ENCODE measurements around the gene CCDC194. TPM values are rescaled to one million over a fixed set of nuclear protein-coding genes. Genes with fewer than 3 reads are reported as not detected.

The CCDC194 gene
- polyA plus RNA-seq, 1 donor from 2014 or later = not detected

DNA sequence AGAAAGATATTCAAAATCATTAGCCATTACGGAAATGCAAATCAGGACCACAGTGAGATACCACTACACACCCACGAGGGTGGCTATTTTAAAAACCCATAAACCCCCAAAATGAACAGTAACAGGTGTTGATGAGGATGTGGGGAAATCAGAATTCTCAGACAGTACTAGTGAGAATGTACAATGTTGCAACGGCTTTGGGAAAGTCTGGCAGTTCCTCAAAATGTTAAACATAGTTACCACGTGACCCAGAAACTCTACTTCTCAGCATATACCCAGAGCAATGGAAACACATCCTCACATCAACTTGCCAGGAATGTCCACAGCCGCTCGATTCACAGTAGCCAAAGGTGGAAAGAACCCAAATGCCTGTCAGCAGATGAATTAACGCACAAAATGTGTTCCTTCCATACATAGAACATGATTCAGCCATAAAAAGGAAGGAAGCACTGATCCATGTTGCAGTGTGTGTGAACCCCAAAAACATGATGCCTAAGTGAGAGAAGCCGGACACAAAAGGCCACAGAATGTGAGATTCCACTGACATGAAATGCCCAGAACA is 23.9 kb downstream of the CCDC194 start:
- Histone ChIP-seq H3K9me2 (ENCODE audit: insufficient read depth, low read length) (no peaks in the 10 kb centered on the region), H3K79me2 (replicated peaks; ENCODE audit: insufficient read depth, low read length) (no peaks in the 10 kb centered on the region), H3K9me3 (ENCODE audit: low read length) (no peaks in the 10 kb centered on the region), H3F3A (ENCODE audit: insufficient read depth, low read length, poor library complexity, severe bottlenecking) (no peaks in the 10 kb centered on the region), H3K9ac (ENCODE audit: low read length) (no peak overlapping the region), H3K4me2 (ENCODE audit: low read length) (no peak overlapping the region), H3K36me3 (ENCODE audit: insufficient read depth, low read length) (no peaks in the 10 kb centered on the region), H3K27ac (ENCODE audit: low read length) (no peak overlapping the region), H4K20me1 (ENCODE audit: insufficient read depth) (no peaks in the 10 kb centered on the region), H3K4me3 (ENCODE audit: low read length) (no peak overlapping the region), H2AFZ (ENCODE audit: low read depth, low read length) (no peak overlapping the region), H3K27me3 (ENCODE audit: insufficient read depth, low read depth, low read length) (no peaks in the 10 kb centered on the region)
- TF ChIP-seq EZH2 (IDR thresholded peaks at IDR 0.05; ENCODE audit: borderline replicate concordance, insufficient read depth, low read length, poor library complexity, severe bottlenecking) (no peak), SMC3 (conservative IDR thresholded peaks at IDR 0.05; ENCODE audit: poor library complexity) (no peak), EP300 (conservative IDR thresholded peaks at IDR 0.05; ENCODE audit: poor library complexity, severe bottlenecking) (no peak), RAD21 (conservative IDR thresholded peaks at IDR 0.05) (no peak), TAF1 (IDR thresholded peaks at IDR 0.05; ENCODE audit: low read depth) (no peak), POLR2AphosphoS5 (IDR thresholded peaks at IDR 0.05) (no peak), MXI1 (conservative IDR thresholded peaks at IDR 0.05; ENCODE audit: poor library complexity, severe bottlenecking) (no peak)
- TF ChIP-seq, protein P1, sequence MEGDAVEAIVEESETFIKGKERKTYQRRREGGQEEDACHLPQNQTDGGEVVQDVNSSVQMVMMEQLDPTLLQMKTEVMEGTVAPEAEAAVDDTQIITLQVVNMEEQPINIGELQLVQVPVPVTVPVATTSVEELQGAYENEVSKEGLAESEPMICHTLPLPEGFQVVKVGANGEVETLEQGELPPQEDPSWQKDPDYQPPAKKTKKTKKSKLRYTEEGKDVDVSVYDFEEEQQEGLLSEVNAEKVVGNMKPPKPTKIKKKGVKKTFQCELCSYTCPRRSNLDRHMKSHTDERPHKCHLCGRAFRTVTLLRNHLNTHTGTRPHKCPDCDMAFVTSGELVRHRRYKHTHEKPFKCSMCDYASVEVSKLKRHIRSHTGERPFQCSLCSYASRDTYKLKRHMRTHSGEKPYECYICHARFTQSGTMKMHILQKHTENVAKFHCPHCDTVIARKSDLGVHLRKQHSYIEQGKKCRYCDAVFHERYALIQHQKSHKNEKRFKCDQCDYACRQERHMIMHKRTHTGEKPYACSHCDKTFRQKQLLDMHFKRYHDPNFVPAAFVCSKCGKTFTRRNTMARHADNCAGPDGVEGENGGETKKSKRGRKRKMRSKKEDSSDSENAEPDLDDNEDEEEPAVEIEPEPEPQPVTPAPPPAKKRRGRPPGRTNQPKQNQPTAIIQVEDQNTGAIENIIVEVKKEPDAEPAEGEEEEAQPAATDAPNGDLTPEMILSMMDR (IDR thresholded peaks at IDR 0.05; ENCODE audit: poor library complexity, severe bottlenecking) = no peak
- TF ChIP-seq, protein P2, sequence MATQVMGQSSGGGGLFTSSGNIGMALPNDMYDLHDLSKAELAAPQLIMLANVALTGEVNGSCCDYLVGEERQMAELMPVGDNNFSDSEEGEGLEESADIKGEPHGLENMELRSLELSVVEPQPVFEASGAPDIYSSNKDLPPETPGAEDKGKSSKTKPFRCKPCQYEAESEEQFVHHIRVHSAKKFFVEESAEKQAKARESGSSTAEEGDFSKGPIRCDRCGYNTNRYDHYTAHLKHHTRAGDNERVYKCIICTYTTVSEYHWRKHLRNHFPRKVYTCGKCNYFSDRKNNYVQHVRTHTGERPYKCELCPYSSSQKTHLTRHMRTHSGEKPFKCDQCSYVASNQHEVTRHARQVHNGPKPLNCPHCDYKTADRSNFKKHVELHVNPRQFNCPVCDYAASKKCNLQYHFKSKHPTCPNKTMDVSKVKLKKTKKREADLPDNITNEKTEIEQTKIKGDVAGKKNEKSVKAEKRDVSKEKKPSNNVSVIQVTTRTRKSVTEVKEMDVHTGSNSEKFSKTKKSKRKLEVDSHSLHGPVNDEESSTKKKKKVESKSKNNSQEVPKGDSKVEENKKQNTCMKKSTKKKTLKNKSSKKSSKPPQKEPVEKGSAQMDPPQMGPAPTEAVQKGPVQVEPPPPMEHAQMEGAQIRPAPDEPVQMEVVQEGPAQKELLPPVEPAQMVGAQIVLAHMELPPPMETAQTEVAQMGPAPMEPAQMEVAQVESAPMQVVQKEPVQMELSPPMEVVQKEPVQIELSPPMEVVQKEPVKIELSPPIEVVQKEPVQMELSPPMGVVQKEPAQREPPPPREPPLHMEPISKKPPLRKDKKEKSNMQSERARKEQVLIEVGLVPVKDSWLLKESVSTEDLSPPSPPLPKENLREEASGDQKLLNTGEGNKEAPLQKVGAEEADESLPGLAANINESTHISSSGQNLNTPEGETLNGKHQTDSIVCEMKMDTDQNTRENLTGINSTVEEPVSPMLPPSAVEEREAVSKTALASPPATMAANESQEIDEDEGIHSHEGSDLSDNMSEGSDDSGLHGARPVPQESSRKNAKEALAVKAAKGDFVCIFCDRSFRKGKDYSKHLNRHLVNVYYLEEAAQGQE (IDR thresholded peaks at IDR 0.05; ENCODE audit: borderline replicate concordance) = no peak

DNA sequence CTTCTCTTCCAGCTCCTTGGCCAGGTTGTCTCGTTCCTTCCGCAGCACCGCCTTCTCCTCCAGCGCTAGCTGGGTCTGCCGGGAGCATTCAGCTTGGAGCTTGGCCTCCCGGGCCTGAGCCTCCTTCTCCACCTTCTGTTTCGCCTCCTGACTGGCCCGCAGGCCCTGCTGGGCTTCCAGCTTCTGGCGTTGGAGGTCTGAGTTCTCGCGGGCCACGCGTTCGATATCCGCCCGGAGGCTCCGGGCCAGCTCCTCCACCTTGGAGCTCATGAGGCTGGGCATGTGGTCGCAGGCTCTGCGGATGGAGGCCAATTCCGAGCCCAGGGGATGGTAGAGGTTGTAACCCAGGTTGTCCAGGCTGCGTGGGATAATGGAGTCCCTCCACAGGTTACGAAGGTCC is 28.6 kb downstream of the CCDC194 start:
- H3K9me2 ChIP-seq (ENCODE audit: insufficient read depth, low read length) = no peaks in the 10 kb centered on the region
- H3K4me2 ChIP-seq (ENCODE audit: low read length) = no peak overlapping the region
- H3K27me3 ChIP-seq (ENCODE audit: insufficient read depth, low read depth, low read length) = no peaks in the 10 kb centered on the region
- H2AFZ ChIP-seq (ENCODE audit: low read depth, low read length) = no peak overlapping the region
- no peaks in the 10 kb centered on the region for H3K36me3 ChIP-seq (ENCODE audit: insufficient read depth, low read length)
- no peak overlapping the region for H3K27ac ChIP-seq (ENCODE audit: low read length)
- H4K20me1 ChIP-seq (ENCODE audit: insufficient read depth) = no peaks in the 10 kb centered on the region
- H3F3A ChIP-seq (ENCODE audit: insufficient read depth, low read length, poor library complexity, severe bottlenecking) = no peaks in the 10 kb centered on the region
- H3K9me3 ChIP-seq (ENCODE audit: low read length) = no peaks in the 10 kb centered on the region
- no peak overlapping the region for H3K4me3 ChIP-seq (ENCODE audit: low read length)
- TF ChIP-seq POLR2AphosphoS5 (IDR thresholded peaks at IDR 0.05) = no peak
- no peak for TF ChIP-seq SMC3 (conservative IDR thresholded peaks at IDR 0.05; ENCODE audit: poor library complexity)
- no peak for TF ChIP-seq MXI1 (conservative IDR thresholded peaks at IDR 0.05; ENCODE audit: poor library complexity, severe bottlenecking)
- no peak for TF ChIP-seq RAD21 (conservative IDR thresholded peaks at IDR 0.05)
- TF ChIP-seq EP300 (conservative IDR thresholded peaks at IDR 0.05; ENCODE audit: poor library complexity, severe bottlenecking) = no peak
- no peak for TF ChIP-seq EZH2 (IDR thresholded peaks at IDR 0.05; ENCODE audit: borderline replicate concordance, insufficient read depth, low read length, poor library complexity, severe bottlenecking)
- no peak for TF ChIP-seq TAF1 (IDR thresholded peaks at IDR 0.05; ENCODE audit: low read depth)
- TF ChIP-seq, protein P2 (IDR thresholded peaks at IDR 0.05; ENCODE audit: borderline replicate concordance) = no peak
- TF ChIP-seq, protein P1 (IDR thresholded peaks at IDR 0.05; ENCODE audit: poor library complexity, severe bottlenecking) = no peak
- H3K9ac ChIP-seq (ENCODE audit: low read length) = no peak overlapping the region
- no peaks in the 10 kb centered on the region for H3K79me2 ChIP-seq (replicated peaks; ENCODE audit: insufficient read depth, low read length)
